Sigmoid colon (tissue), 7 donors: Measurements from ENCODE around the gene BAZ1A. TPM values are rescaled to one million over a fixed set of nuclear protein-coding genes. Genes with fewer than 3 reads are reported as not detected.

ENCODE experiments used
- DNase-seq: peaks from one replicate; pipeline ENCODE4 v3.0.0-alpha.2; 2019
- H3K27ac ChIP-seq, 4 donors: fragments of 200-600 bp; sonication (generic); one replicate each; pipeline ENCODE4 v1.5.1; 2016 to 2019; ENCODE audit warnings: mild to moderate bottlenecking in 1 of 4
- H3K27me3 ChIP-seq, 3 donors: fragments of 200-600 bp; sonication (generic); one replicate each; pipeline ENCODE4 v1.5.1; 2019; ENCODE audit warnings: mild to moderate bottlenecking in 1 of 3
- H3K36me3 ChIP-seq, 4 donors: fragments of 200-600 bp; sonication (generic); one replicate each; pipeline ENCODE4 v1.5.1; 2016 to 2019
- H3K4me1 ChIP-seq, 4 donors: fragments of 200-600 bp; sonication (generic); one replicate each; pipeline ENCODE4 v1.5.1; 2017 to 2019
- H3K4me3 ChIP-seq, 4 donors: fragments of 200-600 bp; sonication (generic); one replicate each; pipeline ENCODE4 v1.5.1; 2017 to 2019; ENCODE audit warnings: mild to moderate bottlenecking in 2 of 4, moderate library complexity in 1 of 4
- H3K9me3 ChIP-seq, 4 donors: fragments of 200-600 bp in 3 of 4; sonication (generic) in 3 of 4; one replicate each; pipeline versions ENCODE4 v1.5.1 to v1.6.1; 2013 to 2019
- CTCF ChIP-seq, 4 experiments: fragments of 450-650 bp in 3 of 4; fragments of 200-600 bp in 1 of 4; IDR thresholded peaks; one replicate each; pipeline ENCODE4 v1.5.1; 2016 to 2019; ENCODE audit warnings: antibody characterized with exemption in 4 of 4, mild to moderate bottlenecking in 3 of 4, moderate library complexity in 2 of 4
- EP300 ChIP-seq, 4 donors: sonication (generic); formaldehyde crosslinking; IDR thresholded peaks; one replicate each; pipeline ENCODE4 v1.6.1; 2017; ENCODE audit warnings: antibody characterized with exemption in 4 of 4
- POLR2A ChIP-seq, 2 donors: fragments of 450-650 bp; IDR thresholded peaks; one replicate each; pipeline ENCODE4 v1.6.1; 2016; ENCODE audit warnings: antibody characterized with exemption in 2 of 2, mild to moderate bottlenecking in 2 of 2, moderate library complexity in 2 of 2
- POLR2AphosphoS5 ChIP-seq, 4 donors: sonication (generic); formaldehyde crosslinking; IDR thresholded peaks; one replicate each; pipeline ENCODE4 v1.6.1; 2017; ENCODE audit warnings: antibody characterized with exemption in 4 of 4
- WGBS, 2 donors: extraction: QIAGEN DNeasy Blood & Tissue Kit; methylation state at CpG; one replicate each; pipeline ENCODE4 v1.1.7; 2013; 5-methylcytosine and 5-hydroxymethylcytosine counted together
- intact Hi-C: fragments of 100-400 bp; cut with DNase I; formaldehyde crosslinking; loops from one replicate; pipeline ENCODE4 v1.15.1; 2023
- polyA plus RNA-seq, 3 donors: library from polyadenylated mRNA; stranded (reverse); fragments of 200-250 nt; gene quantifications; one replicate each; pipeline ENCODE4 v1.2.3, GENCODE V29; 2013
- total RNA-seq, 4 donors: library from RNA; depleted of rRNA; stranded (reverse); fragments of >200 nt; gene quantifications; one replicate each; pipeline ENCODE4 v1.1.0, GENCODE V29; 2016
- donor health status: healthy with polysubstance abuse.
- donor health status: Bipolar disorder and iron deficiency.
- donor health status: healthy.

The BAZ1A gene
- total and polyA plus RNA-seq, 7 donors, result 18.2 to 73.1 (median 22.4) TPM

- Histone ChIP-seq H3K9me3 (no peaks in the 10 kb centered on the region), H3K27ac (no peak overlapping the region), H3K27me3 (no peaks in the 10 kb centered on the region), H3K4me3 (no peak overlapping the region), H3K4me1 (no peaks in the 10 kb centered on the region), H3K36me3 (no peaks in the 10 kb centered on the region)
- TF ChIP-seq CTCF (IDR thresholded peaks at IDR 0.05) (no peak), POLR2A (IDR thresholded peaks at IDR 0.05) (no peak), EP300 (IDR thresholded peaks at IDR 0.05) (no peak), POLR2AphosphoS5 (IDR thresholded peaks at IDR 0.05) (no peak)
- intact Hi-C loops, result no loop called here
- DNase-seq, result no peak
- WGBS, 2 donors, result 56 to 65% methylated on average over 1 of the region's 1 CpG
These were observed 15.8 kb upstream of the BAZ1A start for GRCh38 chr14:34890937-34891336.

- intact Hi-C loops, result no loop called here
- Histone ChIP-seq H3K4me3 (no peak overlapping the region), H3K36me3 (no peaks in the 10 kb centered on the region), H3K9me3 (no peaks in the 10 kb centered on the region), H3K27me3 (no peaks in the 10 kb centered on the region), H3K4me1 (no peaks in the 10 kb centered on the region), H3K27ac (no peak overlapping the region)
- TF ChIP-seq CTCF (IDR thresholded peaks at IDR 0.05) (no peak), POLR2AphosphoS5 (IDR thresholded peaks at IDR 0.05) (no peak), EP300 (IDR thresholded peaks at IDR 0.05) (no peak), POLR2A (IDR thresholded peaks at IDR 0.05) (no peak)
- WGBS, 2 donors, result 95 to 96% methylated on average over 2 of the region's 2 CpGs
- no peak for DNase-seq
These were observed 13.0 kb upstream of the BAZ1A start for GRCh38 chr14:34888186-34888585.

- H3K36me3 ChIP-seq, result no peaks in the 10 kb centered on the region
- no peaks in the 10 kb centered on the region for H3K9me3 ChIP-seq
- H3K4me3 ChIP-seq, result no peak overlapping the region
- no peak for DNase-seq
- no peak overlapping the region for H3K27ac ChIP-seq
- H3K4me1 ChIP-seq, result no peaks in the 10 kb centered on the region
- intact Hi-C loops, result no loop called here
- WGBS, 2 donors, result 74 to 96% methylated on average over 4 of the region's 4 CpGs
- no peak for TF ChIP-seq EP300 (IDR thresholded peaks at IDR 0.05)
- TF ChIP-seq POLR2A (IDR thresholded peaks at IDR 0.05), result no peak
- TF ChIP-seq CTCF (IDR thresholded peaks at IDR 0.05), result no peak
- no peak for TF ChIP-seq POLR2AphosphoS5 (IDR thresholded peaks at IDR 0.05)
- H3K27me3 ChIP-seq, result no peaks in the 10 kb centered on the region
These were observed 8.8 kb upstream of the BAZ1A start for GRCh38 chr14:34883954-34884353.

- no peaks in the 10 kb centered on the region for H3K27me3 ChIP-seq
- peak; percentile 74 for DNase-seq
- no peak for TF ChIP-seq EP300 (IDR thresholded peaks at IDR 0.05)
- TF ChIP-seq POLR2A (IDR thresholded peaks at IDR 0.05), result no peak
- TF ChIP-seq POLR2AphosphoS5 (IDR thresholded peaks at IDR 0.05), result no peak
- TF ChIP-seq CTCF (IDR thresholded peaks at IDR 0.05), result no peak
- peak overlapping the region; percentile 97 to 99 (median 98) for H3K27ac ChIP-seq
- H3K9me3 ChIP-seq, result no peaks in the 10 kb centered on the region
- H3K4me1 ChIP-seq, result peaks cover 0 to 13% (median 5%) of the 10 kb centered on the region in 4 donors
- H3K4me3 ChIP-seq, result peak overlapping the region; percentile 66 to 98 (median 92)
- intact Hi-C loops, result loop anchor here (1.0 to 10.0 kb wide), 3 partner anchors 108 to 528 kb away; partner anchors contain the start of genes FAM177A1, NFKBIA and SRP54
- no peaks in the 10 kb centered on the region for H3K36me3 ChIP-seq
- WGBS, 2 donors, result 0 to 1% methylated on average over 85 of the region's 85 CpGs
These were observed 652 bp downstream of the BAZ1A start for GRCh38 chr14:34874386-34875030.
